Gastrocnemius medialis (tissue), 4 donors: ENCODE data around the gene TMEM117. TPM values are rescaled to one million over a fixed set of nuclear protein-coding genes. Genes with fewer than 3 reads are reported as not detected.
A peak's percentile ranks its signal among the peaks of the same experiment; 100 is the strongest.

Experiments
- ATAC-seq, 2 donors: fragments of 150-250 bp; one replicate each; pipeline ENCODE4 v1.9.1; 2016
- DNase-seq, 2 donors: peaks; one replicate each; pipeline ENCODE4 v3.0.0-alpha.2; 2019
- H3K27ac ChIP-seq, 4 donors: fragments of 200-600 bp; sonication (generic); 1 replicate in 1 of 4; 2 replicates in 3 of 4; pipeline ENCODE4 v1.5.1; 2016 to 2018; ENCODE audit warnings: mild to moderate bottlenecking in 2 of 4, moderate library complexity in 1 of 4
- H3K27me3 ChIP-seq, 3 donors: fragments of 200-600 bp; sonication (generic) in 2 of 3; 1 replicate in 1 of 3; 2 replicates in 2 of 3; pipeline versions ENCODE4 v1.5.1 to v1.6.0; 2016 to 2019; ENCODE audit warnings: mild to moderate bottlenecking in 1 of 3, moderate library complexity in 1 of 3
- H3K36me3 ChIP-seq, 2 donors: fragments of 200-600 bp; sonication (generic) in 1 of 2; one replicate each; pipeline ENCODE4 v1.5.1; 2017 to 2018
- H3K4me1 ChIP-seq, 2 donors: fragments of 200-600 bp; sonication (generic) in 1 of 2; one replicate each; pipeline ENCODE4 v1.5.1; 2016 to 2017; ENCODE audit warnings: mild to moderate bottlenecking in 2 of 2
- H3K4me3 ChIP-seq, 4 donors: fragments of 200-600 bp; sonication (generic) in 3 of 4; 1 replicate in 1 of 4; 2 replicates in 3 of 4; pipeline ENCODE4 v1.5.1; 2016 to 2019; ENCODE audit warnings: mild to moderate bottlenecking in 2 of 4
- H3K9me3 ChIP-seq, 3 donors: fragments of 200-600 bp; sonication (generic) in 2 of 3; 1 replicate in 1 of 3; 2 replicates in 2 of 3; pipeline ENCODE4 v1.5.1; 2016 to 2019
- POLR2A ChIP-seq, 2 donors: fragments of 450-650 bp; IDR thresholded peaks; one replicate each; pipeline ENCODE4 v1.6.1; 2017; ENCODE audit warnings: antibody characterized with exemption in 2 of 2, mild to moderate bottlenecking in 2 of 2, moderate library complexity in 2 of 2
- in situ Hi-C, 4 donors: fragments of 200-750 bp; cut with MboI; loops; one replicate each; pipeline versions ENCODE4 v1.15.0 to v1.8.0; 2017; ENCODE audit warnings: low sequenced_read_pairs in 4 of 4
- intact Hi-C: fragments of 100-400 bp; cut with DNase I; formaldehyde crosslinking; loops from one replicate; pipeline ENCODE4 v1.15.1; 2023; ENCODE audit warnings: low total_unique reads
- total RNA-seq, 4 donors: library from RNA; depleted of rRNA; stranded (reverse); fragments of >200 nt; gene quantifications; one replicate each; pipeline versions ENCODE4 v1.1.0 to v1.2.3, GENCODE V29; 2016
- TF ChIP-seq, protein P1 (sequence below), 5 experiments: fragments of 450-650 bp in 3 of 5; fragments of 200-600 bp in 2 of 5; sonication (generic) in 2 of 5; IDR thresholded peaks in 4 of 5; conservative IDR thresholded peaks in 1 of 5; 1 replicate in 4 of 5; 2 replicates in 1 of 5; pipeline ENCODE4 v1.5.1; 2016 to 2019; ENCODE audit warnings: antibody characterized with exemption in 5 of 5, mild to moderate bottlenecking in 3 of 5, moderate library complexity in 3 of 5

The TMEM117 gene
- total RNA-seq, 4 donors from 2014 or later, result 3.5 to 19.4 (median 6.1) TPM

DNA sequence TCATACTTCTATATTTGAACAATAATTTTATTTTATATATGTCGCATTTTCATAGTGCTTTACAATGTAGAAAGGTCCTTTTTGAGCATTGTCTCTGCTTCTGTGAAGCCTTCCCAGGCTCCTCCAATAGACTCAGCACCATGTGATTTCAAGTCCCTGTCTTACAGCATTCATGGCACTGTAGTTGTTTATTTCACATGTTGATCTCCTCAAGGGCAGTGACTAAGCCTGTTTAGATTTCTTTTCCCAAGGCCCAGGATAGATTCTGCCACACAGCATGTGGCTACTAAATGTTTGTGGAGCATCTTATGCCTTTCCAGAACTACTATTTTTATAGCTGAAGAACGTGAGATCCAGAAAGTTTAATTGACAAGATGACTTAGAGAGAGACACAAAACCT, 391.7 kb downstream of the TMEM117 start:
- ATAC-seq (peak; percentile 44 to 50), DNase-seq (no peak)
- H3K9me3 ChIP-seq, result no peaks in the 10 kb centered on the region
- no peak for TF ChIP-seq POLR2A (IDR thresholded peaks at IDR 0.05)
- TF ChIP-seq, protein P1, sequence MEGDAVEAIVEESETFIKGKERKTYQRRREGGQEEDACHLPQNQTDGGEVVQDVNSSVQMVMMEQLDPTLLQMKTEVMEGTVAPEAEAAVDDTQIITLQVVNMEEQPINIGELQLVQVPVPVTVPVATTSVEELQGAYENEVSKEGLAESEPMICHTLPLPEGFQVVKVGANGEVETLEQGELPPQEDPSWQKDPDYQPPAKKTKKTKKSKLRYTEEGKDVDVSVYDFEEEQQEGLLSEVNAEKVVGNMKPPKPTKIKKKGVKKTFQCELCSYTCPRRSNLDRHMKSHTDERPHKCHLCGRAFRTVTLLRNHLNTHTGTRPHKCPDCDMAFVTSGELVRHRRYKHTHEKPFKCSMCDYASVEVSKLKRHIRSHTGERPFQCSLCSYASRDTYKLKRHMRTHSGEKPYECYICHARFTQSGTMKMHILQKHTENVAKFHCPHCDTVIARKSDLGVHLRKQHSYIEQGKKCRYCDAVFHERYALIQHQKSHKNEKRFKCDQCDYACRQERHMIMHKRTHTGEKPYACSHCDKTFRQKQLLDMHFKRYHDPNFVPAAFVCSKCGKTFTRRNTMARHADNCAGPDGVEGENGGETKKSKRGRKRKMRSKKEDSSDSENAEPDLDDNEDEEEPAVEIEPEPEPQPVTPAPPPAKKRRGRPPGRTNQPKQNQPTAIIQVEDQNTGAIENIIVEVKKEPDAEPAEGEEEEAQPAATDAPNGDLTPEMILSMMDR (IDR thresholded peaks at IDR 0.05 in 4 of 5, conservative IDR thresholded peaks at IDR 0.05 in 1 of 5), result no peak
- H3K27me3 ChIP-seq, result no peaks in the 10 kb centered on the region
- intact Hi-C loops (no loop called here), in situ Hi-C loops (no loop called here)
- H3K4me1 ChIP-seq, result peaks cover 8% of the 10 kb centered on the region in 2 donors
- no peak overlapping the region for H3K27ac ChIP-seq
- H3K36me3 ChIP-seq, result no peaks in the 10 kb centered on the region
- no peak overlapping the region for H3K4me3 ChIP-seq

DNA sequence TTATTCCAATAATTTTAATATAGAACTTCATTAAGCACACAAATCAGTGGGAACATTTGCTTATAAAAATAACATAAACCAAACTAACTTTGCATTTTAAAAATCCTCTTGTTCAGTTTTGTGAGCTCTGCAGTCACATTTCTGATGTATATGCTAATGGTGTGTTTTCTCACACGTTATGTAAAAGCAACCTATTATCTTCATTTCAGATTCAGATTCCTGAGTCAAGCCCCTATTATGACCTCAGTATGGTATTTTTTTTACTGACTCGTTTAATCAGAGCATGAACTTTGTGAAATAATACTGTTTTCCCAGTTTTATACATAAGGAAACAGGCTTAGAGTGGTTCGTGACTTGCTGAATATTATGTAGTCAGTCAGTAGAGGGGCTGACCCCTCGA, 394.0 kb downstream of the TMEM117 start:
- intact Hi-C loops (no loop called here), in situ Hi-C loops (no loop called here)
- TF ChIP-seq, protein P1 (IDR thresholded peaks at IDR 0.05 in 4 of 5, conservative IDR thresholded peaks at IDR 0.05 in 1 of 5), result no peak
- TF ChIP-seq POLR2A (IDR thresholded peaks at IDR 0.05), result no peak

DNA sequence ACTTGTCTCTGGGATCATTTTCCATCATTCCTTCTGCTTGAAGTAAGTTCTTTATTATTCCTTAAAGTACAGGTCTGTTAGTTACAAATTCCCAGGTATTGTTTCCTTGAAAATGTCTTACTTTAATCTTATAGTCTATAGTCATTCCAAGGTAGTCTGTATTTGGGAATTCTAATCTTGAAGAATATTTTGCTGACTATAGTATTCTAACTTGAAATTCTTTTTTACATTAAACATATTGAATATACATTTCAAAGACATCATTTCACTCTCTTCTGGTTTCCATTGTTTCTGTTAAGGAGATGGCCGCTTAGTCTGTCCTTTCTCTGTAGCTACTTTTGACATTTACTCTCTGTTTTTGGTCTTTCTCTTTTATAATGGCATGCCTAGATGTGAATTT, 399.8 kb downstream of the TMEM117 start:
- TF ChIP-seq, protein P1 (IDR thresholded peaks at IDR 0.05 in 4 of 5, conservative IDR thresholded peaks at IDR 0.05 in 1 of 5), result no peak
- no peak for TF ChIP-seq POLR2A (IDR thresholded peaks at IDR 0.05)
- ATAC-seq (no peak), DNase-seq (no peak)
- in situ Hi-C loops (no loop called here), intact Hi-C loops (no loop called here)
- Histone ChIP-seq H3K27ac (no peak overlapping the region), H3K27me3 (no peaks in the 10 kb centered on the region), H3K4me1 (no peaks in the 10 kb centered on the region), H3K9me3 (no peaks in the 10 kb centered on the region), H3K36me3 (no peaks in the 10 kb centered on the region), H3K4me3 (no peak overlapping the region)

More for the DNA sequence above, 394.0 kb downstream of the TMEM117 start:
- ATAC-seq (no peak), DNase-seq (no peak)
- no peaks in the 10 kb centered on the region for H3K27me3 ChIP-seq
- no peak overlapping the region for H3K27ac ChIP-seq
- H3K4me1 ChIP-seq, result peaks cover 3 to 8% of the 10 kb centered on the region in 2 donors
- H3K36me3 ChIP-seq, result no peaks in the 10 kb centered on the region
- no peaks in the 10 kb centered on the region for H3K9me3 ChIP-seq
- no peak overlapping the region for H3K4me3 ChIP-seq

DNA sequence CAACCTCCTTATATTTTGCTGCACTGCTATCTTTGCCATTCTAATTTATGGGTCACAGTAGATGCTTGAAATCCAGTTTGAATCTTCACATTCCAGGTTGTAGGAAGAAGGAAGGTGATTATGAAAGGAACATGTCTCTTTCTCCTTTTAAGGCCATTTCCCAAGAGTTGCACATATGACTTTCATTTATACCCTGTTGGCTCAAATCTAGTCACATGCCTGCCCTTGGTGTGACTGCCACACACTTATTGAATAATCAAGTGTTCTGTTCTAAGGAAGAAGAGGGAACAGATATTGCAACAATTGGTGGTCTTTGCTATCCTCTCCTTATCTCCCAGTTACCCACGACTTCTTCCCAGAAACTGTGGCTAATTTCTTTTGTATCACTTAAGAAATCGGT, 404.3 kb downstream of the TMEM117 start:
- ATAC-seq (no peak), DNase-seq (no peak)
- no peaks in the 10 kb centered on the region for H3K27me3 ChIP-seq
- TF ChIP-seq POLR2A (IDR thresholded peaks at IDR 0.05), result no peak
- TF ChIP-seq, protein P1 (IDR thresholded peaks at IDR 0.05 in 4 of 5, conservative IDR thresholded peaks at IDR 0.05 in 1 of 5), result no peak
- H3K4me3 ChIP-seq, result no peak overlapping the region
- intact Hi-C loops (no loop called here), in situ Hi-C loops (no loop called here)
- no peaks in the 10 kb centered on the region for H3K36me3 ChIP-seq
- H3K9me3 ChIP-seq, result no peaks in the 10 kb centered on the region
- no peaks in the 10 kb centered on the region for H3K4me1 ChIP-seq
- H3K27ac ChIP-seq, result no peak overlapping the region

DNA sequence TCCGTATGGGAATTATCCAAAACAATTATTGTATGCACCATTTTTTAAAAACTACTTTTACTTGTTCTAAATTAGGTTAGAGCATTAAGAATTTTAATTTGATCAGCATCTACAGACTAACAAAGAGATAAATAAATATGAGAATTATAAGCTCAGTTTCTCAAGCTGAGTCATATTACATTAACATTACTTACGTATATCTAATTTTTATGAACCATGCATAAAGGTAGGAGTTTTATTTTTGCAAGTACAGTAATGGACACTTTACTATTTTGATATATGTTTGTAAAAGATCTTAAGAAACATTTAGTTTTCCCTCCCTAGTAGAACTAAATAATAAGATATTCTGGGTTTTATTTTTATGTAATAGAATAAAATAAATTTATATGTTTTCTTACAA, 410.1 kb downstream of the TMEM117 start:
- Histone ChIP-seq H3K36me3 (no peaks in the 10 kb centered on the region), H3K27me3 (no peaks in the 10 kb centered on the region), H3K9me3 (no peaks in the 10 kb centered on the region), H3K27ac (no peak overlapping the region), H3K4me1 (no peaks in the 10 kb centered on the region), H3K4me3 (no peak overlapping the region)
- in situ Hi-C loops, result no loop called here
- DNase-seq (no peak), ATAC-seq (no peak)
- intact Hi-C loops, result no loop called here
- TF ChIP-seq, protein P1 (IDR thresholded peaks at IDR 0.05 in 4 of 5, conservative IDR thresholded peaks at IDR 0.05 in 1 of 5), result no peak
- TF ChIP-seq POLR2A (IDR thresholded peaks at IDR 0.05), result no peak
